ENCODE results near the gene TDRKH. TPM values are rescaled to one million over a fixed set of nuclear protein-coding genes. Genes with fewer than 3 reads are reported as not detected.

TDRKH gene
- total and polyA plus RNA-seq, 2 donors (not counting 1 experiment from before 2014, with no cell fraction given) = 1.8 to 5.6 TPM

DNA sequence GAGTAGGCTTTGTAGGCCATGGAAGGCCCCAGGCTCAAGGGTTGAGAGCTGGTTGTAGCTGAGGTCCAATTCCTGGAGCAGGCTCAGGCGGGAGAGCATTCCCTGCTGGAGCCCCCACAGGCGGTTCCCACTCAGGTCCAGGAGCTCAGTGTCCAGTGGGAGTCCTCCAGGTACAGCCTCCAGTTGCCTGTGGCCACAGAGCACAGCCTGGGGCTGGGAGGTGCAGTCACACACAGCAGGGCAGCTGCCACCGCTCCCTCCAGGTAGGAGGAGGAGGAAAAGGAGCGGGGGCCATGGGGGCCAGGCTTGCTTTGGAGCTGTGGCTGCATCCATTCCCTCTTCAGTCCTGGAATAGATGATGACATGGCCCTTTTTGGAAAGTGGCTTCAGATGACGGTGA is 12.1 kb upstream of the TDRKH start:
- Histone ChIP-seq H3K9ac (ENCODE audit: insufficient read depth, low read length) (no peak overlapping the region), H3K27me3 (ENCODE audit: control insufficient read depth, insufficient read depth, low read length) (peaks cover 68% of the 10 kb centered on the region), H3K79me2 (ENCODE audit: control insufficient read depth, insufficient read depth, low read length) (no peaks in the 10 kb centered on the region), H3K36me3 (ENCODE audit: control insufficient read depth, insufficient read depth, low read length) (no peaks in the 10 kb centered on the region), H3K4me1 (ENCODE audit: control insufficient read depth, extremely low read depth, insufficient read depth, low read length) (no peaks in the 10 kb centered on the region), H3K4me2 (ENCODE audit: extremely low read depth, insufficient read depth, low read length) (no peak overlapping the region), H3K4me3 (replicated peaks in 1 of 4; ENCODE audit: control extremely low read depth in 1 of 4, insufficient read depth in 1 of 4, low read depth in 3 of 4, low read length in 4 of 4) (no peak overlapping the region), H4K20me1 (ENCODE audit: control insufficient read depth, extremely low read depth, insufficient read depth, low read length) (no peaks in the 10 kb centered on the region), H2AFZ (ENCODE audit: low read length) (no peak overlapping the region), H3K27ac (ENCODE audit: insufficient read depth, low read length) (no peak overlapping the region), H3K9me3 (ENCODE audit: control insufficient read depth, insufficient read depth, low read depth, low read length) (no peaks in the 10 kb centered on the region)
- DNase-seq (ENCODE audit: low read depth in 2 of 2) = no peak
- TF ChIP-seq, protein P1, sequence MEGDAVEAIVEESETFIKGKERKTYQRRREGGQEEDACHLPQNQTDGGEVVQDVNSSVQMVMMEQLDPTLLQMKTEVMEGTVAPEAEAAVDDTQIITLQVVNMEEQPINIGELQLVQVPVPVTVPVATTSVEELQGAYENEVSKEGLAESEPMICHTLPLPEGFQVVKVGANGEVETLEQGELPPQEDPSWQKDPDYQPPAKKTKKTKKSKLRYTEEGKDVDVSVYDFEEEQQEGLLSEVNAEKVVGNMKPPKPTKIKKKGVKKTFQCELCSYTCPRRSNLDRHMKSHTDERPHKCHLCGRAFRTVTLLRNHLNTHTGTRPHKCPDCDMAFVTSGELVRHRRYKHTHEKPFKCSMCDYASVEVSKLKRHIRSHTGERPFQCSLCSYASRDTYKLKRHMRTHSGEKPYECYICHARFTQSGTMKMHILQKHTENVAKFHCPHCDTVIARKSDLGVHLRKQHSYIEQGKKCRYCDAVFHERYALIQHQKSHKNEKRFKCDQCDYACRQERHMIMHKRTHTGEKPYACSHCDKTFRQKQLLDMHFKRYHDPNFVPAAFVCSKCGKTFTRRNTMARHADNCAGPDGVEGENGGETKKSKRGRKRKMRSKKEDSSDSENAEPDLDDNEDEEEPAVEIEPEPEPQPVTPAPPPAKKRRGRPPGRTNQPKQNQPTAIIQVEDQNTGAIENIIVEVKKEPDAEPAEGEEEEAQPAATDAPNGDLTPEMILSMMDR (conservative IDR thresholded peaks at IDR 0.05 in 1 of 2, IDR thresholded peaks at IDR 0.05 in 1 of 2; ENCODE audit: low read depth in 1 of 2, low read length in 2 of 2) = no peak
- no peak for TF ChIP-seq EZH2 (IDR thresholded peaks at IDR 0.05; ENCODE audit: low read length, missing control alignments)

DNA sequence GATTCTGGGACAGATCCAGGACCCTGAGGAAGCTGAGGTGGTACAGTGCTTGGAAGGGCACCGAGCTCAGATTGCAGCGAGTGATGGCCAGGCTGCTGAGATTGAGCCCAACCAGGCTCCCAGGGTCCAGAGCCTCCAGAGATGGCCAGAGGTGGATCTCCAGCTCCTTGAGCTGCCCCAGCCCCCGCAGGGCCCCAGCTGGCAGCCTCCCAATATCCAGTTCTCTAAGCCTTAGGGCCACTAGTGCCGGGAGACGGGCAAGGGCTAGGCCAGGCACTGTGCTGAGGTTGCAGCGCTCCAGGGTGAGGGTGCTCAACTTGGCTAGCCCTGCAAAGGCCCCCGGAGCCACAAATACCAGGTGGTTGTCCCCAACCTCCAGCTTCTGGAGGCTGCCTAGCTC is 11.5 kb upstream of the TDRKH start:
- Histone ChIP-seq H3K36me3 (ENCODE audit: control insufficient read depth, insufficient read depth, low read length) (no peaks in the 10 kb centered on the region), H3K27me3 (ENCODE audit: control insufficient read depth, insufficient read depth, low read length) (peaks cover 71% of the 10 kb centered on the region)

DNA sequence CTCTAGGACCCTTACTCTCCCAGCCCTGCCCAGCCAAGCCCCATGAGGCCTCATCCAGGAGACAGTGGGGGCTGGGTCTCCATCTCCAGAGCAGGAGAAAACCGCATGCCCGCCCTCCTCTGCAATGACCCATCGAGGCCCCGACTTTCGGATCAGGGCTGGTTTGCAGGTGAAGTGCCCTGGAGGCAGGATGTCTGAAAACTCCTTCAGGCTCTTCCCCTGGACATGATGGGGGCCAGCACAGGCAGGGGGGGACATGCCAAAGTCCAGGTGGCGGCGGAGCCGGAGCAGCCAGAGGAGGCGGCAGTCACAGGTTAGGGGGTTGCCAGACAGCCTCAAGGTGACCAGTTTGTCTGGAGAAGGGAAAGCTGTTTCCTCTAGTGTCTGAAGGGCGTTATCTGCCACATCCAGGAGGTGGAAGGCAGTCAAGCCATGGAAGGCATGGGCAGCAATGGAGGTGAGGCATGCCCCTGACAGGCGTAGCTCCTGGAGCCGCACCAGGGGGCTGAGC is 11.1 kb upstream of the TDRKH start:
- DNase-seq (ENCODE audit: low read depth in 2 of 2) = no peak
- Histone ChIP-seq H3K27ac (ENCODE audit: insufficient read depth, low read length) (no peak overlapping the region), H2AFZ (ENCODE audit: low read length) (no peak overlapping the region), H3K9me3 (ENCODE audit: control insufficient read depth, insufficient read depth, low read depth, low read length) (no peaks in the 10 kb centered on the region), H3K27me3 (ENCODE audit: control insufficient read depth, insufficient read depth, low read length) (peaks cover 73% of the 10 kb centered on the region), H3K4me1 (ENCODE audit: control insufficient read depth, extremely low read depth, insufficient read depth, low read length) (no peaks in the 10 kb centered on the region), H3K9ac (ENCODE audit: insufficient read depth, low read length) (no peak overlapping the region), H3K36me3 (ENCODE audit: control insufficient read depth, insufficient read depth, low read length) (no peaks in the 10 kb centered on the region), H3K79me2 (ENCODE audit: control insufficient read depth, insufficient read depth, low read length) (no peaks in the 10 kb centered on the region), H4K20me1 (ENCODE audit: control insufficient read depth, extremely low read depth, insufficient read depth, low read length) (no peaks in the 10 kb centered on the region), H3K4me2 (ENCODE audit: extremely low read depth, insufficient read depth, low read length) (no peak overlapping the region), H3K4me3 (replicated peaks in 1 of 4; ENCODE audit: control extremely low read depth in 1 of 4, insufficient read depth in 1 of 4, low read depth in 3 of 4, low read length in 4 of 4) (no peak overlapping the region)
- TF ChIP-seq, protein P1 (conservative IDR thresholded peaks at IDR 0.05 in 1 of 2, IDR thresholded peaks at IDR 0.05 in 1 of 2; ENCODE audit: low read depth in 1 of 2, low read length in 2 of 2) = no peak
- no peak for TF ChIP-seq EZH2 (IDR thresholded peaks at IDR 0.05; ENCODE audit: low read length, missing control alignments)

More for the DNA sequence above, 11.5 kb upstream of the TDRKH start:
- TF ChIP-seq EZH2 (IDR thresholded peaks at IDR 0.05; ENCODE audit: low read length, missing control alignments) = no peak
- TF ChIP-seq, protein P1 (conservative IDR thresholded peaks at IDR 0.05 in 1 of 2, IDR thresholded peaks at IDR 0.05 in 1 of 2; ENCODE audit: low read depth in 1 of 2, low read length in 2 of 2) = no peak
- Histone ChIP-seq H3K27ac (ENCODE audit: insufficient read depth, low read length) (no peak overlapping the region), H3K79me2 (ENCODE audit: control insufficient read depth, insufficient read depth, low read length) (no peaks in the 10 kb centered on the region), H4K20me1 (ENCODE audit: control insufficient read depth, extremely low read depth, insufficient read depth, low read length) (no peaks in the 10 kb centered on the region), H3K9me3 (ENCODE audit: control insufficient read depth, insufficient read depth, low read depth, low read length) (no peaks in the 10 kb centered on the region), H3K4me2 (ENCODE audit: extremely low read depth, insufficient read depth, low read length) (no peak overlapping the region), H3K4me1 (ENCODE audit: control insufficient read depth, extremely low read depth, insufficient read depth, low read length) (no peaks in the 10 kb centered on the region), H3K9ac (ENCODE audit: insufficient read depth, low read length) (no peak overlapping the region), H3K4me3 (replicated peaks in 1 of 4; ENCODE audit: control extremely low read depth in 1 of 4, insufficient read depth in 1 of 4, low read depth in 3 of 4, low read length in 4 of 4) (no peak overlapping the region), H2AFZ (ENCODE audit: low read length) (no peak overlapping the region)
- DNase-seq (ENCODE audit: low read depth in 2 of 2) = no peak
